GM21576 (cell line): ENCODE measurements around the gene MAPT.

Experiments
- ATAC-seq: cut with Tn5 transposase; IDR thresholded peaks from one replicate; pipeline ENCODE4 v1.9.1; 2021; ENCODE audit warnings: mild to moderate bottlenecking, moderate library complexity; ENCODE audit not compliant: unreplicated experiment

MAPT gene

GRCh38 chr17:46043606-46044005 is 149.3 kb downstream of the MAPT start:
- ATAC-seq = no peak

- no peak for ATAC-seq
These were observed 150.1 kb downstream of the MAPT start for GRCh38 chr17:46044286-46044928.

- ATAC-seq = no peak
These were observed 150.6 kb downstream of the MAPT start for GRCh38 chr17:46044989-46045388.

GRCh38 chr17:46045639-46046038 is 151.3 kb downstream of the MAPT start:
- no peak for ATAC-seq

GRCh38 chr17:46046957-46047356 is 152.6 kb downstream of the MAPT start:
- ATAC-seq = no peak

- ATAC-seq = no peak
These were observed 153.0 kb downstream of the MAPT start for GRCh38 chr17:46047398-46047797.

GRCh38 chr17:46047856-46048255 is 153.5 kb downstream of the MAPT start:
- ATAC-seq = no peak

GRCh38 chr17:46049656-46050055 is 155.3 kb downstream of the MAPT start:
- ATAC-seq = no peak

GRCh38 chr17:46053911-46054534 is 159.7 kb downstream of the MAPT start:
- ATAC-seq = no peak

- no peak for ATAC-seq
These were observed 162.5 kb downstream of the MAPT start for GRCh38 chr17:46056800-46057304.

GRCh38 chr17:46057366-46057765 is 163.0 kb downstream of the MAPT start:
- ATAC-seq = no peak

GRCh38 chr17:46059486-46059885 is 165.1 kb downstream of the MAPT start:
- no peak for ATAC-seq

GRCh38 chr17:46060461-46060860 is 166.1 kb downstream of the MAPT start:
- ATAC-seq = no peak

- no peak for ATAC-seq
These were observed 167.1 kb downstream of the MAPT start for GRCh38 chr17:46061435-46061834.

- ATAC-seq = no peak
These were observed 168.9 kb downstream of the MAPT start for GRCh38 chr17:46063241-46063640.

GRCh38 chr17:46064460-46064859 is 170.1 kb downstream of the MAPT start:
- no peak for ATAC-seq

GRCh38 chr17:46071796-46072195 is 177.4 kb downstream of the MAPT start:
- no peak for ATAC-seq

- ATAC-seq = no peak
These were observed 178.6 kb downstream of the MAPT start for GRCh38 chr17:46072998-46073397.

GRCh38 chr17:46074540-46074939 is 180.2 kb downstream of the MAPT start:
- no peak for ATAC-seq
